MCF 10A (cell line): Measurements from ENCODE around the gene TXNDC16. TPM values are rescaled to one million over a fixed set of nuclear protein-coding genes. Genes with fewer than 3 reads are reported as not detected.
A peak's percentile ranks its signal among the peaks of the same experiment; 100 is the strongest.
"Not testable (repeated sequence)": the region's sequence is repeated elsewhere in the genome, so short reads cannot be mapped to it uniquely, and the experiment has no call there.

ENCODE experiments used
- BruUV-seq: library from RNA; stranded (reverse); fragments of 400-500 nt; replicated peaks from 2 replicates; lab custom pipeline; 2021; lab: Mats Ljungman, UMichigan
- CTCF ChIA-PET: fragments of 300-600 bp; sonication (Branson Sonifier 250); formaldehyde crosslinking; extraction: SDS; loops from one replicate; lab custom pipeline; 2021; ENCODE audit warnings: antibody characterized with exemption, inconsistent platforms; lab: Yijun Ruan, JAX
- POLR2A ChIA-PET: fragments of 300-600, 350-650 bp; sonication (Branson Sonifier 250); formaldehyde crosslinking; extraction: SDS; loops from one replicate; lab custom pipeline; 2020; ENCODE audit warnings: antibody characterized with exemption, inconsistent platforms; lab: Yijun Ruan, JAX
- DNase-seq: peaks from one replicate; pipeline ENCODE4 v3.0.0-alpha.2; 2018; ENCODE audit not compliant: unreplicated experiment
- H3K27ac Mint-ChIP-seq: one replicate; pipeline ENCODE4 v1.8.0; 2022; ENCODE audit warnings: mild to moderate bottlenecking, low read depth, mixed read lengths; ENCODE audit not compliant: unreplicated experiment
- H3K27me3 Mint-ChIP-seq: one replicate; pipeline ENCODE4 v1.8.0; 2022; ENCODE audit warnings: mixed read lengths; ENCODE audit not compliant: insufficient read depth, unreplicated experiment
- H3K36me3 Mint-ChIP-seq: one replicate; pipeline ENCODE4 v1.8.0; 2022; ENCODE audit warnings: mild to moderate bottlenecking, moderate library complexity, mixed read lengths; ENCODE audit not compliant: insufficient read depth, unreplicated experiment
- H3K4me1 Mint-ChIP-seq: one replicate; pipeline ENCODE4 v1.8.0; 2022; ENCODE audit warnings: mixed read lengths; ENCODE audit not compliant: insufficient read depth, unreplicated experiment
- H3K4me3 Mint-ChIP-seq: one replicate; pipeline ENCODE4 v1.8.0; 2022; ENCODE audit warnings: mild to moderate bottlenecking, moderate library complexity, mixed read lengths; ENCODE audit not compliant: unreplicated experiment
- H3K9me3 Mint-ChIP-seq: one replicate; pipeline ENCODE4 v1.8.0; 2022; ENCODE audit warnings: mixed read lengths; ENCODE audit not compliant: unreplicated experiment
- CTCF ChIP-seq: fragments of 200-600 bp; IDR thresholded peaks from one replicate; pipeline ENCODE4 v1.8.0; 2022; ENCODE audit warnings: antibody characterized with exemption, mild to moderate bottlenecking; ENCODE audit not compliant: unreplicated experiment
- intact Hi-C: fragments of 100-400 bp; cut with micrococcal nuclease; formaldehyde crosslinking; loops from 2 replicates; pipeline ENCODE4 v1.14.1; 2022
- total RNA-seq: library from RNA; stranded (reverse); gene quantifications from 2 replicates; pipeline ENCODE4 v1.2.3, GENCODE V29; 2022

The TXNDC16 gene
- total RNA-seq, 1 experiment from 2014 or later: 3.8 TPM

DNA sequence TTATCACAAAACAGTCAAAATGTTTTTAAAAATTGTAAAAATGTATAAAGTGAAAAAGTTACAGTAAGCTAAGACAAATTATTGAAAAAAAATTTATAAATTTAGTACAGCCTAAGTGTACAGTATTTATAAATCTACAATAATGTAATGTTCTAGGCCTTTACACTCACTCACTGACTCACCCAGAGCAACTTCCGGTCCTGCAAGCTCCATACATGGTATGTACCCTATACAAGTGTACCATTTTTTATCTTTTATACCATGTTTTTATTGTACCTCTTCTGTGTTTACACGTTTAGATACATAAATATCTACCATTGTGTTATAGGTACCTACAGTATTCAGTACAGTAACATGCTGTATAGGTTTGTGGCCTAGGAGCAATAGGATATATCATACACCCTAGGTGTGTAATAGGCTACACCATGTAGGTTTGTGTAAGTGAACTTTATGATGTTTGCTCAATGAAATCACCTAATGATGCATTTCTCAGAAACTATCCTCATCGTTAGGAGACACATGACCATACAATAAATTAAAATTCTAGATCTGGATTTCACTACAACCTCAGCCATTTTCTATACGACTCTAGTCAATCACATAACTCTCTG is 66.8 kb downstream of the TXNDC16 start:
- CTCF ChIA-PET: interaction anchor here (0.7 to 0.9 kb wide), 4 partner anchors 9 to 352 kb away, joined by 3 to 5 read pairs (median 4); no protein-coding TSS in a partner anchor
- Mint-ChIP-seq H3K4me3 (no peak overlapping the region), H3K27me3 (no peaks in the 10 kb centered on the region), H3K4me1 (no peaks in the 10 kb centered on the region), H3K36me3 (no peaks in the 10 kb centered on the region), H3K9me3 (no peaks in the 10 kb centered on the region), H3K27ac (no peak overlapping the region)
- no peak for TF ChIP-seq CTCF
- POLR2A ChIA-PET: interaction anchor here (0.6 kb wide), 2 partner anchors 295 to 472 kb away, joined by 4 to 5 read pairs; no protein-coding TSS in a partner anchor
- intact Hi-C loops: no loop called here
- peak; percentile 7 for DNase-seq
- BruUV-seq: no TSS peak

GRCh38 chr14:52481864-52482263 is 70.4 kb downstream of the TXNDC16 start:
- no TSS peak for BruUV-seq
- intact Hi-C loops: no loop called here
- DNase-seq: no peak
- no peaks in the 10 kb centered on the region for H3K9me3 Mint-ChIP-seq
- H3K4me1 Mint-ChIP-seq: no peaks in the 10 kb centered on the region
- no peak overlapping the region for H3K27ac Mint-ChIP-seq
- ChIA-PET CTCF (interaction anchor here (0.8 kb wide), 1 partner anchor 172 kb away, joined by 3 read pairs; no protein-coding TSS in a partner anchor), POLR2A (no interaction called here)
- H3K36me3 Mint-ChIP-seq: peaks cover 6% of the 10 kb centered on the region
- H3K4me3 Mint-ChIP-seq: no peak overlapping the region
- TF ChIP-seq CTCF: no peak
- H3K27me3 Mint-ChIP-seq: no peaks in the 10 kb centered on the region

DNA sequence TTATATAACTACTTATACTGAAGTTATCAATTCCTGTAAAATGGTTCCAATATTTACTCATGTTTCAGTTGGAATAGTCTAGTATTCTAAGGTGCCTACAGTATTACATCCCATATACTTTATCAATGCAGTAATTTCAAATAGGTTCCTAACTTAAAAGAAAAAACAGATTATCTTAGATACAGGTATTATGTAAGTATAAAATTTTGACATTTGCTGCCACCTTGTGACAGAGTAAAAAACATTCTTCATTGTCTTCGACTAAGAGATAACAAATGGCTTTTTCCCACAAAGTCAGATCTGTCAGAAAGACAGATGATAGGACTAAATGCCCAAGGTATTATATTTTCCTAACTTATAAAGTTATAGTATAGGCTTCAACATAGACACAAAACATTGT is 78.7 kb downstream of the TXNDC16 start:
- Mint-ChIP-seq H3K4me3 (no peak overlapping the region), H3K9me3 (no peaks in the 10 kb centered on the region), H3K36me3 (no peaks in the 10 kb centered on the region), H3K27me3 (no peaks in the 10 kb centered on the region), H3K4me1 (no peaks in the 10 kb centered on the region), H3K27ac (no peak overlapping the region)
- DNase-seq: peak; percentile 53
- BruUV-seq: no TSS peak
- POLR2A ChIA-PET: interaction anchor here (1.3 kb wide), 1 partner anchor 16 kb away, joined by 4 read pairs; no protein-coding TSS in a partner anchor
- CTCF ChIA-PET: interaction anchor here (2.1 kb wide), 1 partner anchor 173 kb away, joined by 12 read pairs; no protein-coding TSS in a partner anchor
- TF ChIP-seq CTCF: peak; percentile 32
- intact Hi-C loops: loop anchor here (1.0 to 10.0 kb wide), 3 partner anchors 174 to 831 kb away; no protein-coding TSS in a partner anchor

- POLR2A ChIA-PET: interaction anchor here (1.3 kb wide), 1 partner anchor 15 kb away, joined by 4 read pairs; no protein-coding TSS in a partner anchor
- Mint-ChIP-seq H3K27me3 (no peaks in the 10 kb centered on the region), H3K36me3 (no peaks in the 10 kb centered on the region), H3K9me3 (no peaks in the 10 kb centered on the region), H3K27ac (no peak overlapping the region), H3K4me3 (no peak overlapping the region), H3K4me1 (no peaks in the 10 kb centered on the region)
- no peak for DNase-seq
- CTCF ChIA-PET: interaction anchor here (0.6 to 2.1 kb wide), 2 partner anchors 172 to 174 kb away, joined by 5 to 12 read pairs; no protein-coding TSS in a partner anchor
- TF ChIP-seq CTCF: no peak
- intact Hi-C loops: loop anchor here (1.0 to 10.0 kb wide), 3 partner anchors 173 to 832 kb away; no protein-coding TSS in a partner anchor
- no TSS peak for BruUV-seq
These were observed 79.6 kb downstream of the TXNDC16 start for GRCh38 chr14:52472728-52473127.

DNA sequence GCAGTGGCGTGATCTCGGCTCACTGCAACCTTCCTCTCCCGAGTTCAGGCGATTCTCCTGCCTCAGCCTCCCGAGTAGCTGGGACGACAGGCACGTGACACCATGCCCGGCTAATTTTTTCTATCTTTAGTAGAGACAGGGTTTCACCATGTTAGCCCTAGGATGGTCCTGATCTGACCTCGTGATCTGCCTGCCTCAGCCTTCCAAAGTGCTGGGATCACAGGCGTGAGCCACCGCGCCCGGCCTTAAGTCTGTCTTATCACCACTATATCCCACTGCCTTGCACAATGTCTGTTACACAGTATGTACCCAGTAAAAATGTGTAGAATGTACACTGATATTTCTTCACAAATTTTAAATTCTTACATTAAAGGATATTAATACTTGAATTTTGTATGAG is 80.1 kb downstream of the TXNDC16 start:
- ChIA-PET POLR2A (interaction anchor here (1.3 kb wide), 1 partner anchor 14 kb away, joined by 4 read pairs; no protein-coding TSS in a partner anchor), CTCF (interaction anchor here (2.1 kb wide), 1 partner anchor 172 kb away, joined by 12 read pairs; no protein-coding TSS in a partner anchor)
- H3K4me3 Mint-ChIP-seq, DNase-seq, H3K4me1 Mint-ChIP-seq, H3K36me3 Mint-ChIP-seq, H3K27ac Mint-ChIP-seq, BruUV-seq, H3K9me3 Mint-ChIP-seq, H3K27me3 Mint-ChIP-seq: not testable (repeated sequence)
- intact Hi-C loops: loop anchor here (10.0 kb wide), 2 partner anchors 477 to 833 kb away; no protein-coding TSS in a partner anchor
